ENCODE data around the gene MMP24.
"Not testable (repeated sequence)": the region's sequence is repeated elsewhere in the genome, so short reads cannot be mapped to it uniquely, and the experiment has no call there.

The MMP24 gene

DNA sequence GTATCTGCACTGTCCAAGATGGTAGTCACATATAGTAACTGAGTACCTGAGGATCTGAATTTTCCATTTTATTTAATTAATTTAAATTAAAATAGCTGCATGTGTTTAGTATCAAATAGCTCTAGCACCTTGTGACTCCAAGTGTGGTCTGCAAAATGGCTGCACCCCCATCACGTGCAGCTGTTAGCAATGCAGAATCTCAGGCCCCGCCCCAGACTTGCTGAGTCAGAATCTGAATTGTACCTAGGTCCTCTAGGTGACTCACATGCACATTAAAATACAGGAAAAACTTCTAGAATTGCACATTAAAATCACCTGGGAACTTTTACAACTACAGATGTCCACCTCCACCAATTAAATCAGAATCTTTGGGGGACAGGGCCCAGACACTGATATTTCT lies 84.9 kb downstream of the MMP24 start:
- no peak for DNase-seq (ENCODE audit: low read depth in 2 of 2)

DNA sequence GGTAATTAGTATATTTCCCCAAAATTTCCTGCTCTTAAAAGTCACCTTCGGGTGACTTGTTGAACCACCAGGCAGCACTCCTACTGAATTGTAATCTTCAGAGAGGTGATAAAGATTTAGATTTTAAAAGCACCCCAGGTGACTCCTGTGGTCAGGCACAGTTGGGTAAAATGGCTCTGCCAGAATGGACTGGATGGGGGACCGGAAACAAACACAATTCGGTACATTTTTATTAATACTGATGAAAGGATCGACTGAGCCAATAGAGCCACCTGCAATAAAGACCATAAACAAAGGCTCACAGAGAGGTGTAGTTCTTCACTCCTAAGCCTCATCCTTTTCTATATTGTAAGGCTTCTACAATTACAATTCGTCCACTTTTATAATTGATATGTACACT lies 85.3 kb downstream of the MMP24 start:
- DNase-seq (ENCODE audit: low read depth in 2 of 2) = no peak

GRCh38 chr20:35312318-35312717 lies 85.8 kb downstream of the MMP24 start:
- DNase-seq (ENCODE audit: low read depth in 2 of 2) = no peak

DNA sequence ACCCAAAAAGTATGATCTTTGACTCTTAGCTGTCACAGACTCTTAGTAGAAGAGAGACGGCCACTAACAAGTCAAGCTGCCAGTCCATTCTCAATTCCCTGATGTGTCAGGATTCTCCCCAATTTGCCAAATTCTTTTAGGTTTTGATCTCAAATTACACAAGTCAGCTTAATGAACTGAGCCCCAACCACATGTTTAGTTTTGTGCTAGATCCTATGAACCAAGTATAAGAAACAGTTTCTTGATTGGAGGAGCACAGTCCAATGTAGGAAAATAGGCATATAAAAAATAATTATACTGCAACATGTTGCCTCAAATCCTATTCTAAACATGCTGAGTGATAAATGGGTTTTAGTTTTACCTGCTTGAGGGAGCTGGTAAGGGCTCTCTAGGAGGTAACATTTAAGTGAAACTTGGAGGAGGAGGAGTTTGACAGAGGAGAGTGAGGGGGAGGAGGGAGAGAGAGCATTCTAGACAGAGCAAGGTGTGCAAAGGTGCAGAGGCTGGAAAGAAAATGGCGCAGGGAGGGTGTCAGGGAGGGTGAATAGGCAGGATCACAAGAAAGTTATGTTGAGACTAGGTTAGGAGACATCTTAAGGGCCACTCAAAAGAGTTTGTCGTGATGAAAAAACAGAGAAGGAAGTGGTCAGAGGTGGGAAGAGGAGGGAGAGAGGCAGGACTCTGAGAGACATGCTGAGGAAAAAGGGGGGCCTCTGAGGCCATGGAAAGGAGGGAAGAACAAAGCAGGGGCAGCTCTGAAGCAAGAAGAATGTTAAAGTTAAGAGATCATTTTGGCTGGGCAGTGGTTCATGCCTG lies 88.5 kb downstream of the MMP24 start:
- no peak for DNase-seq (ENCODE audit: low read depth in 2 of 2)

GRCh38 chr20:35315632-35316020 lies 89.1 kb downstream of the MMP24 start:
- not testable (repeated sequence) for DNase-seq (ENCODE audit: low read depth in 2 of 2)

DNA sequence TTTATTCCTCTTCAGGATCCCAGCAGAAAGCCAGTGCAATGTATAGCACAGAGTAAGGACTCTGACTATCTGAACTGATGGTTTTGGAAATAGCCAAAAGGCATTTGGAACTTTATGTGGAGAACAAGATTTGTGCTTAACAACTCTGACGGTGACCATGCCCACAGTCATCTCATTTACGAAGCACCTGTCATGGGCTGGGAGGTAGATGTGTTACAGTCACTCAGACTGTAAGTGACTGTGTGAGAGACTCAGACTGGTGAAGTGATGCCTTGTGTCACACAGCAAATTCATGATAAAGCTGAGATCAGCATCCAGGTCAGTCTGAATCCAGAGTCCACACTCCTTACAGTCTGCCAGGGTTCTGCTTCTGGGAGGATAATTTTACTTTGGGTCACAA lies 89.6 kb downstream of the MMP24 start:
- no peak for DNase-seq (ENCODE audit: low read depth in 2 of 2)

- DNase-seq (ENCODE audit: low read depth in 2 of 2) = no peak
Observed at GRCh38 chr20:35317416-35318210, 91.1 kb downstream of the MMP24 start.

GRCh38 chr20:35318502-35319157 lies 92.1 kb downstream of the MMP24 start:
- no peak for DNase-seq (ENCODE audit: low read depth in 2 of 2)

- DNase-seq (ENCODE audit: low read depth in 2 of 2) = no peak
Observed at GRCh38 chr20:35319192-35319870, 92.8 kb downstream of the MMP24 start.

GRCh38 chr20:35319871-35320197 lies 93.3 kb downstream of the MMP24 start:
- no peak for DNase-seq (ENCODE audit: low read depth in 2 of 2)

DNA sequence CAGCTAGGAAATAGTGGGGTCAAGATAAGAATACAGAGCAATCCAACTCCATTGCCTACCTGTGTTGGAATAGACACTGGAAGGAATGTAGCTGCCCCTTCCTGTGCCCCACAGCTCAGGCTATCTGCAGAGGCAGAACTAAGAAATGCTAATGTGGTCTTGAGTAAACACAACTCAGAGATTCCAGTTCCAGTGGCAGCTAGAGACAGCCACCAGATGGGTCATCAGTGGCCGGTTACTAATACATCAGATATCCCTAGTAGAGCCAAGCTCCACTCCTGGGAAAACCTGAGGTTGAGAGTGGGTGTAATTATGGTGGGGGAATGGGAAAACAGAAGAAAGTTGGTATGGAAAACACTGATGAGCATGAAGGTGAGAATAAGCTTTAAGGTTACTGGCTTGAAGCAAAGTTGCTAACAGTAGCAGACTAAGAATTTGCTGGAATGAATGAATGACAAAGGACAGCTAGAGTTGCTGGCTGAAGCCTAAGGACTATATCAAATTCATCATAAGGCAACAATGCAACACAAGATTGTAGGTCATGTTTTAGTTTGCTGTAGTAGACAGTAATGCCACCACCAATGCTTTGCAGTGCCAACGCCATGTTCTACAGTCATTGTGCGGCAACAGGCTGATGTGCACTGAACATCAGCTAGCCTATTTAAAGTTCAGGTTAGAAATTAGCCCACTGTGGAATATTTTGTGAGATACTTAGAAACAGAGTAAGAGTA lies 94.1 kb downstream of the MMP24 start:
- no peak for DNase-seq (ENCODE audit: low read depth in 2 of 2)

- DNase-seq (ENCODE audit: low read depth in 2 of 2) = no peak
Observed at GRCh38 chr20:35325401-35325800, 98.9 kb downstream of the MMP24 start.

DNA sequence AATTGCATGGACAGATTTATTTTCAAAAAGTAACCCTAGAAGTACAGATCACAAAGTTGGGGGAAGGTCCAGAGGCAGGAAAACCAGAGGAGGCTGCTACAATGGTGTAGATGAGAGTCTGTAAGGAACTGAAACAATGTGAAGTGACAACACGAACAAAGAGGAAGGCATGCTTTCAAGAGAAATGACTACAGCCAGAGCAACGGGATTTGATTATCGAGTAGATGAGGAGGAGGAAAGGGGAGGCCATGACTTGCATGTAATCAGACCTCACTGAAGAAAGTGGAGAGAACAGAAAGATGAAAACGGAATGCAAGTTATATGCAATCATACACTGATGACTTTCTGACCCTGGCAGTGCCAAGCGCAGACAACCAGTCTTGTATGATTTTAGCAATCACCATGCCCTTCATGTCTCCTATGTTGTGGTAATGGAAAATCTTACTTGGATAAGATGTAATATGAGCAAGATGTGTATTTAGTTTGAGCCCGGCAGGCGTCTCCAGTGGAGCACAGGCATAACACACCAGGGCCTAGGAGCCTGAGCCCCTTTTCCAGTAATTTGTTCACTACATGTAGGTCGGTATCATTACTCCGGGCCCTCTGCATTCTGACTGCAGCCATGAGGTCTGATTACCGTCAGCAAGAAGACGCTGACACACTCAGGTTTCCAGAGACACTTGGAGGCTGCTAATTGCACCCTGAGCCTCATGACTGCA lies 99.7 kb downstream of the MMP24 start:
- DNase-seq (ENCODE audit: low read depth in 2 of 2) = no peak
